H1 (cell line): ENCODE data around the gene GALNT1. TPM values are rescaled to one million over a fixed set of nuclear protein-coding genes. Genes with fewer than 3 reads are reported as not detected.

Source experiments
- ASH2L ChIP-seq: fragments of 200-600, 300-600 bp; sonication (generic); IDR thresholded peaks from one replicate; pipeline ENCODE4 v1.7.1; 2017; ENCODE audit warnings: low read length
- EGR1 ChIP-seq: IDR thresholded peaks from 2 replicates; pipeline ENCODE4 v1.6.1; 2011; ENCODE audit warnings: low read depth, low read length, borderline replicate concordance
- EZH2 ChIP-seq: fragments of 200-600 bp; sonication (generic); IDR thresholded peaks from 2 replicates; pipeline ENCODE4 v1.7.1; 2012; ENCODE audit warnings: low read depth, mild to moderate bottlenecking, moderate library complexity, low read length, inconsistent platforms; ENCODE audit not compliant: severe bottlenecking
- KDM1A ChIP-seq: fragments of 200-600, 300-600 bp; sonication (generic); IDR thresholded peaks from 2 replicates; pipeline ENCODE4 v1.7.1; 2016; ENCODE audit warnings: mild to moderate bottlenecking, low read length, borderline replicate concordance
- KDM4A ChIP-seq: IDR thresholded peaks from one replicate; pipeline ENCODE4 v1.7.1; 2012; ENCODE audit warnings: low read depth, mild to moderate bottlenecking, moderate library complexity, low read length, inconsistent platforms; ENCODE audit not compliant: severe bottlenecking
- NRF1 ChIP-seq: IDR thresholded peaks from 2 replicates; pipeline ENCODE4 v1.6.1; 2011; ENCODE audit warnings: mild to moderate bottlenecking, low read depth, low read length, improper control_type of control experiment
- SP1 ChIP-seq: IDR thresholded peaks from 2 replicates; pipeline ENCODE4 v1.6.1; 2011; ENCODE audit warnings: low read depth, low read length
- TEAD4 ChIP-seq: IDR thresholded peaks from 2 replicates; pipeline ENCODE4 v1.6.1; 2012; ENCODE audit warnings: low read depth, low read length, inconsistent platforms, mixed read lengths
- ZNF274 ChIP-seq: IDR thresholded peaks from 2 replicates; pipeline ENCODE4 v1.7.0; 2012; ENCODE audit warnings: low read length, borderline replicate concordance; ENCODE audit errors: extremely low read depth
- polyA plus RNA-seq, 7 experiments: library from polyadenylated mRNA; depleted of rRNA in 3 of 7; stranded (reverse) in 5 of 7; unstranded in 2 of 7; fragments of >200 nt in 5 of 7; fragments of 200-250 nt in 2 of 7; gene quantifications; 1 replicate in 5 of 7; 2 replicates in 1 of 7; 4 replicates in 1 of 7; pipeline versions ENCODE4 v1.2.1 to v1.2.3, GENCODE V29; 2011 to 2013; ENCODE audit warnings: missing spikeins in 2 of 7, mixed read lengths in 2 of 7
- total RNA-seq: library from RNA; stranded (reverse); fragmentation: NEBNext Ultra II Directional; extraction: Animal tissue kit (Norgen Biotek cat#: 25700); gene quantifications from 2 replicates; pipeline ENCODE4 v1.2.1, GENCODE V29; 2021
- TF ChIP-seq, protein P1 (sequence below): fragments of 300-600 bp; sonication (generic); IDR thresholded peaks from 2 replicates; pipeline ENCODE4 v1.7.1; 2012; ENCODE audit warnings: low read length, moderate library complexity, mild to moderate bottlenecking, inconsistent platforms; ENCODE audit not compliant: insufficient replicate concordance

The GALNT1 gene
- total and polyA plus RNA-seq, 2 of the 8 experiments (the other 6 are each of a cell fraction or from before 2014, with no cell fraction given) = 22.4 to 101 TPM

DNA sequence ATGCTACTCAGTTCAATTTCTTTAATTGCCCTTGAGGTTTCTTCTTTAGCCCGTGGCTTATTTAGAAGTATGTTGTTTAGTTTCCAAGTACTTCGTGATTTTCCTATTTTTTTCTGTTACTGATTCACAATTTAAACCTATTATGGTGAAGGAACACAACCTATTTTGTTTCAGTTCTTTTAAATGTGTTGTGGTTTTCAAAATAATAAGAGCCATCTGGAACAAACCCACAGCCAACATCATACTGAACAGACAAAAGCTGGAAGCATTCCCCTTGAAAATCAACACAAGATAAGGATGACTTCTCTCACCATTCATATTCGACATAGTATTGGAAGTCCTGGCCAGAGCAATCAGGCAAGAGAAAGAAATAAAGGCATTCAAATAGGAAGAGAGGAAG lies 155.2 kb downstream of the GALNT1 start (continued):
- TF ChIP-seq, protein P1, sequence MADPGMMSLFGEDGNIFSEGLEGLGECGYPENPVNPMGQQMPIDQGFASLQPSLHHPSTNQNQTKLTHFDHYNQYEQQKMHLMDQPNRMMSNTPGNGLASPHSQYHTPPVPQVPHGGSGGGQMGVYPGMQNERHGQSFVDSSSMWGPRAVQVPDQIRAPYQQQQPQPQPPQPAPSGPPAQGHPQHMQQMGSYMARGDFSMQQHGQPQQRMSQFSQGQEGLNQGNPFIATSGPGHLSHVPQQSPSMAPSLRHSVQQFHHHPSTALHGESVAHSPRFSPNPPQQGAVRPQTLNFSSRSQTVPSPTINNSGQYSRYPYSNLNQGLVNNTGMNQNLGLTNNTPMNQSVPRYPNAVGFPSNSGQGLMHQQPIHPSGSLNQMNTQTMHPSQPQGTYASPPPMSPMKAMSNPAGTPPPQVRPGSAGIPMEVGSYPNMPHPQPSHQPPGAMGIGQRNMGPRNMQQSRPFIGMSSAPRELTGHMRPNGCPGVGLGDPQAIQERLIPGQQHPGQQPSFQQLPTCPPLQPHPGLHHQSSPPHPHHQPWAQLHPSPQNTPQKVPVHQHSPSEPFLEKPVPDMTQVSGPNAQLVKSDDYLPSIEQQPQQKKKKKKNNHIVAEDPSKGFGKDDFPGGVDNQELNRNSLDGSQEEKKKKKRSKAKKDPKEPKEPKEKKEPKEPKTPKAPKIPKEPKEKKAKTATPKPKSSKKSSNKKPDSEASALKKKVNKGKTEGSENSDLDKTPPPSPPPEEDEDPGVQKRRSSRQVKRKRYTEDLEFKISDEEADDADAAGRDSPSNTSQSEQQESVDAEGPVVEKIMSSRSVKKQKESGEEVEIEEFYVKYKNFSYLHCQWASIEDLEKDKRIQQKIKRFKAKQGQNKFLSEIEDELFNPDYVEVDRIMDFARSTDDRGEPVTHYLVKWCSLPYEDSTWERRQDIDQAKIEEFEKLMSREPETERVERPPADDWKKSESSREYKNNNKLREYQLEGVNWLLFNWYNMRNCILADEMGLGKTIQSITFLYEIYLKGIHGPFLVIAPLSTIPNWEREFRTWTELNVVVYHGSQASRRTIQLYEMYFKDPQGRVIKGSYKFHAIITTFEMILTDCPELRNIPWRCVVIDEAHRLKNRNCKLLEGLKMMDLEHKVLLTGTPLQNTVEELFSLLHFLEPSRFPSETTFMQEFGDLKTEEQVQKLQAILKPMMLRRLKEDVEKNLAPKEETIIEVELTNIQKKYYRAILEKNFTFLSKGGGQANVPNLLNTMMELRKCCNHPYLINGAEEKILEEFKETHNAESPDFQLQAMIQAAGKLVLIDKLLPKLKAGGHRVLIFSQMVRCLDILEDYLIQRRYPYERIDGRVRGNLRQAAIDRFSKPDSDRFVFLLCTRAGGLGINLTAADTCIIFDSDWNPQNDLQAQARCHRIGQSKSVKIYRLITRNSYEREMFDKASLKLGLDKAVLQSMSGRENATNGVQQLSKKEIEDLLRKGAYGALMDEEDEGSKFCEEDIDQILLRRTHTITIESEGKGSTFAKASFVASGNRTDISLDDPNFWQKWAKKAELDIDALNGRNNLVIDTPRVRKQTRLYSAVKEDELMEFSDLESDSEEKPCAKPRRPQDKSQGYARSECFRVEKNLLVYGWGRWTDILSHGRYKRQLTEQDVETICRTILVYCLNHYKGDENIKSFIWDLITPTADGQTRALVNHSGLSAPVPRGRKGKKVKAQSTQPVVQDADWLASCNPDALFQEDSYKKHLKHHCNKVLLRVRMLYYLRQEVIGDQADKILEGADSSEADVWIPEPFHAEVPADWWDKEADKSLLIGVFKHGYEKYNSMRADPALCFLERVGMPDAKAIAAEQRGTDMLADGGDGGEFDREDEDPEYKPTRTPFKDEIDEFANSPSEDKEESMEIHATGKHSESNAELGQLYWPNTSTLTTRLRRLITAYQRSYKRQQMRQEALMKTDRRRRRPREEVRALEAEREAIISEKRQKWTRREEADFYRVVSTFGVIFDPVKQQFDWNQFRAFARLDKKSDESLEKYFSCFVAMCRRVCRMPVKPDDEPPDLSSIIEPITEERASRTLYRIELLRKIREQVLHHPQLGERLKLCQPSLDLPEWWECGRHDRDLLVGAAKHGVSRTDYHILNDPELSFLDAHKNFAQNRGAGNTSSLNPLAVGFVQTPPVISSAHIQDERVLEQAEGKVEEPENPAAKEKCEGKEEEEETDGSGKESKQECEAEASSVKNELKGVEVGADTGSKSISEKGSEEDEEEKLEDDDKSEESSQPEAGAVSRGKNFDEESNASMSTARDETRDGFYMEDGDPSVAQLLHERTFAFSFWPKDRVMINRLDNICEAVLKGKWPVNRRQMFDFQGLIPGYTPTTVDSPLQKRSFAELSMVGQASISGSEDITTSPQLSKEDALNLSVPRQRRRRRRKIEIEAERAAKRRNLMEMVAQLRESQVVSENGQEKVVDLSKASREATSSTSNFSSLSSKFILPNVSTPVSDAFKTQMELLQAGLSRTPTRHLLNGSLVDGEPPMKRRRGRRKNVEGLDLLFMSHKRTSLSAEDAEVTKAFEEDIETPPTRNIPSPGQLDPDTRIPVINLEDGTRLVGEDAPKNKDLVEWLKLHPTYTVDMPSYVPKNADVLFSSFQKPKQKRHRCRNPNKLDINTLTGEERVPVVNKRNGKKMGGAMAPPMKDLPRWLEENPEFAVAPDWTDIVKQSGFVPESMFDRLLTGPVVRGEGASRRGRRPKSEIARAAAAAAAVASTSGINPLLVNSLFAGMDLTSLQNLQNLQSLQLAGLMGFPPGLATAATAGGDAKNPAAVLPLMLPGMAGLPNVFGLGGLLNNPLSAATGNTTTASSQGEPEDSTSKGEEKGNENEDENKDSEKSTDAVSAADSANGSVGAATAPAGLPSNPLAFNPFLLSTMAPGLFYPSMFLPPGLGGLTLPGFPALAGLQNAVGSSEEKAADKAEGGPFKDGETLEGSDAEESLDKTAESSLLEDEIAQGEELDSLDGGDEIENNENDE = no peak
- TF ChIP-seq EGR1 (no peak), SP1 (no peak), TEAD4 (no peak), ZNF274 (no peak), EZH2 (no peak), KDM1A (no peak), KDM4A (no peak), ASH2L (no peak), NRF1 (no peak)
